ENCODE results near the gene SKAP1.

DNA sequence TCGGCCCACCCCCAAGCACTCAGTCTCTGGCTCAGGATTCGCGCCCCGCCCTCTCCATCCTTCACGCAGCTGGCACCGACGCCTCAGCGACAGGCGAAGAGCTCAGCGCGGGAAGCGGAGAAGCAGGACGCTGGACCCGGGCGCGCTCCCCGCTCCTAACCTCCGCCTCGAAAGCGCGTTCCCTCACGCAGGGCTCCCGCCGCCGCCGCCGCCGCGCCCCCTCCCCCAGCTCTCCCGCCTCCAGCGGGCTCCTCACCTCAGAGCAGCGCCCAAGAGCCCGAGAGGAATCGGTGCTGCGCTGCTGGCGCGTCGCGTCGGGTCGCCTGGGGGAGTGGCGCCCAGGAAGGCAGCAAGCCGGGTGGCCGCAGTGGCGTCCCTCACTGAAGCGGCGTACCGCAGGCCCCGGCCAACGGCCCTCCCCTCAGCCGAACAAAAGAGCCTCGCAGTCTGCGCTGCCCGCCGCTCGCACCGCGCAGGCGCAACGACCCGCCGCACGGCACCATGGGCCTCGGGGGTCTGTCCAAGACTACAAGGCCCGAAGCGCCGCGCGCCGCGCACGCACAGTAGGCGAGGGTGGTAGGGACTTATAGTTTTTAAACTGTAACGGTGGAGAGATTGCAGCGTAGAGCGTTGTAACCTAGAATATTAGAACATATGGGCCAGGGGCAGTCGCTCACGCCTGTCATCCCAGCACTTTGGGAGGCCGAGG is 328.8 kb downstream of the SKAP1 start, which contains the start of gene CBX1:
- TF ChIP-seq CTCF (IDR thresholded peaks at IDR 0.05; ENCODE audit: low read length) (no peak), EZH2 (optimal IDR thresholded peaks at IDR 0.05; ENCODE audit: low read depth, low read length) (no peak), EZH2phosphoT487 (IDR thresholded peaks at IDR 0.05; ENCODE audit: low read length) (no peak)
